GM18858 (cell line): Measurements from ENCODE around the gene ALG14.

Experiments used
- ATAC-seq: cut with Tn5 transposase; IDR thresholded peaks from one replicate; pipeline ENCODE4 v1.9.1; 2021; ENCODE audit not compliant: unreplicated experiment

Gene ALG14

GRCh38 chr1:94934551-94934950, 138.2 kb downstream of the ALG14 start:
- ATAC-seq, result no peak

- no peak for ATAC-seq
Observed at GRCh38 chr1:94931254-94931841, 141.4 kb downstream of the ALG14 start.

DNA sequence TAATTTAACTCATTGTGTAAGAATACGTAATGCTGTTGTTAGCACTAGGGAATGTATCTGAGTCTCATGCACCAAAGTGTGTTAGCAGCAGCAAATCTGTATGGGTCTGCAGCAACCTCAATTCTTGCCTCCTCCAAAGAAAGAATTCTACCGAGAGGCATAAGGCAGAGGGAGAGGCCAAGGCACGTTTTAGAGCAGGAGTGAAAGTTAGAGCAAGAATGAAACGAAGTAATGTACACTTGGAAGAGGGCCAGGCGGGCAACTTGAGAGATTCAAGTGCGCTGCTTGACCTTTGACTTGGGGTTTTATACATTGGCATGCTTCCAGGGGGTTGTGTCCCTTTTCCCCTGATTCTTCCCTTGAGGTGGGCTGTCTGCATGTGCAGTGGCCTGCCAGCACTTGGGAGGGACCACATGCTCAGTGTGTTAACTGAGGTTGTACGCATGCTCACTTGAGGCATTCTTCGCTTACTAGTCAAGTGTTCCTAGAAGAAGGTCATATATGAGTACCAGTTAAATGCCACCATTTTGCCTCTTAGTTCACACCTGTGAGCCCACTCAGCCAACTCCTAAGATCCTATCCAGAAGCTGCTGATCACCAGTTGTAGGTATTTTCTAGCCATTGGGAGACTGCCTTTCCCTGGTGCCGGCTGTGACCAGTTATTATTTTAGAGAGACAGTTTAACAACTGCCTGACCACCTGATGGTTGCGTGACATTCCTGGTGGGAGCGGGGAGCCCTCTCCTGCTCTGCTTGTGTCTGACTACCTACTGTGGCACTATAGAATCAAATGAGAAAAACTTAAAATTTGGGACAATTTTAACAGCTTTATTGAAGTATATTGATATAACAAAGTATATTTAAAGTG, 143.2 kb downstream of the ALG14 start:
- ATAC-seq, result no peak

- ATAC-seq, result no peak
Observed at GRCh38 chr1:94928293-94928939, 144.3 kb downstream of the ALG14 start.

GRCh38 chr1:94927405-94928175, 145.2 kb downstream of the ALG14 start:
- ATAC-seq, result peak; percentile 21

DNA sequence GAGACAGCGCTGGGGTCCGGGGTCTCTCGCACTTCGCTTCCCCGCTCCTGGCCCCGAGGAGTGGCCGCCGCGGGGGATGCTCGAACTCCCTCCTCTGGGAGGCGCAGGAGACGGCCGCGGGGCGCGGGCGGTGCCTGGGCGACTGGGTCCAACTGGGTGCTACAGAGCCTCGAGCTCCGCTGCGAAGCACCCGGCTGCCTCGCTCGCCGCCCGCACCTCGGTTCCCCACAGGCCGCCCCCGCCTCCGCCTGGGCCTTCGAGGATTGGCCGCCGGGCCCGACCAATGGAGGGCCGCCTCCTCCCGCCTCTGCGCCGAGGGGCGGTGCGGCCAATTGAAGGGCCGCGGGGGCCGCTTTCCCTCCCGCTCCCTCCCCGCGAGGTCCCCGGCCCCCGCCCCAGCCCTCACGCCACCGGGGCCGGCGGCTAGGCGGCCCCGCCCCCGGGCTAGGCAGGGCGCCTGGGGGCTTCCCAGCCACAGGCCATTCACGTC, 145.8 kb downstream of the ALG14 start, which contains the start of gene CNN3:
CNN3 (minus strand) TSS at position 196 of the 490 bp plus-strand sequence. CDS start 216 bp downstream, outside the sequence.
- ATAC-seq, result peak; percentile 83

DNA sequence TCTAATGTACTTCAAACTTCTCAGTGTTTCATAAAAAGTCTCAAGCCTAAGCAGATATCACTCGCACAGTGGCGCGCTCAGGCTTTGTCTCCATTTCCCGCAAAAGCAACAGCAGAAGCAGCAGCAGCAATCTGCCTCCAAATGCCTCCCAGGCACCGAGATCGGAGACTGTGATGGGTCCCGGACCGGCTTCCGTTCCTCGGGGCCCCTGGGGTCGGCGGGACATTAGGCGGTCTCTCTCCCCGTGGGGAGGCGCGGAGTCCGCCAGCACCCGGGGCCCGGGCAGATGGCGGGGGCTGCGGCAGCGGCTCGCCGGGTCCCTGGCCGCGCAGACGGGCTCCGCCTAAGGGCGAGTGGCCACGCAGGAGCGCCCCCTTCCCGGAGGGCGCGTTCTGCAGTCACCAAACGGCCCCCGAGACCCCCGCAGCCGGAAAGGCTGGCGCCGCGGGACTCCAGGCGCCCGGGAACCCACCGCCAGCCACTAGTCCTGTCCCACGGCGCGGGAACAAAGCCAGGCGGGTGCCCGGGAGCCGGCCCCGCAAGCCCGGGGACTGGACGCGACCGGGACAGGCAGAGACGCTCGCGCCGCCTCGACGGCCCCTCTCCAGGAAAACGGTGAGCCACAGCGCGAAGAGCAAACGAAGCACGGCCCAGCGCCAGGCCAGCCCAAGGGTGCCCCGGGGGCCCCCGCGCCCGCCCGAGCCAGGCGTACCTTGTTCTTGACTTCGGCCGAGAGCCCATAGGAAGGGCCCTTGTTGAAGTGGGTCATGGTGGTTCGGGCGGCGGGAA, 146.4 kb downstream of the ALG14 start:
- ATAC-seq, result no peak

DNA sequence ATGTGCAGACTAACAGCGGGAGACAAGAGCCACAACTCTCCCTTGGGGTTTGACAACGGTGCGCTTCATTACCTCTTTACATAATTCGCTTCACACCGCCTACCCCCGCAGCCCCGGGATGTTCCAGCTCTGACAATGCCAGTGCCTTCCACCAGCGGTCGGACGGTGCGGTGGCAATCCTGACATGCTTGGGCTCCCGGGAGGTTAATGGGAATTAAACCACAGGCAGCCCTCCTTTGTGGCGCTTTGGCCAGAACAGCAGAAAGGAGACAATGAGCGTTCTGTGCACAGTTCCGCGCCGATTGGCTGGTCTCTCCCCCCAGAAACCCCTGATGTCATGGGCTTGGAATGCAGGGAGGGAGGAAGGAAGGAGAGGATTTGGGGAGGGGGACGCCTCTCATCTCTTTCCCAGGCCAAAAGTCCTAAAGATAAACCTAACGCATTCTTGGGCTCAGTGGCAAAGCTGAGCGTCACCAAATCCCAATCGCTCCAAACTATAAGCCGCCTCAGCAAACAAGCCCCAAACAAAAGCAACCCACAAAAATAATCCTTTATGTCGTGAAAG, 147.1 kb downstream of the ALG14 start:
- ATAC-seq, result no peak

GRCh38 chr1:94925004-94925403, 147.7 kb downstream of the ALG14 start:
- ATAC-seq, result no peak
